ENCODE measurements around the gene ZMIZ1.

DNA sequence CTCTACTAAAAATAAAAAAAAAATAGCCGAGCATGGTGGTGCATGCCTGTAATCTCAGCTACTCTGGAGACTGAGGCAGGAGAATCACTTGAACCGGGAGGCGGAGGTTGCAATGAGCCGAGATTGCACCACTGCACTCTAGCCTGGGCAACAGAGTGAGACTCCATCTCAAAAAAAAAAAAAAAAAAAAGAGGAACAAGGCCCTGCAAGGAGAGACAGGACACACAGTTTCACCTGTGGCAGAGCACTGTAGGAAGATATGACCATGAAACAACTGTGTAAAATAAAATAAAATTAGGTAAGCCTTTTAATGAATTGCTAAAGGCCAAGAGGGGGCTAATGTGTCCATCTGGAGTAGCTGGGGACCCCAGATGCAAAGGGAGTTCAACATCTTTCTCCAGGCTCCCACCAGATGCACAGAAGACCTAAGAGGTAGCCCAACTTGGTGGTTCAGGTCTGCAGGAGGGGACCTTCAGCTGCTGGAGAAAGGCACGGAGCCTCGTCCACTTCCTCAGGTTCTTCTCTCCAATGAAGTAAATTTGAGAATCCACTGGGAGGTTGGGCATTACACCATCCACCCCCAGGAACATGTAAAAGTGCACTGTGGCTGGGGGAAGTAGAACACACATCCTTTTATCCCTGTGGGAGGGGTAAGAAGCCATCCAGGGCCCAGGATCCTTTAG lies 291.2 kb downstream of the ZMIZ1 start:
- TF ChIP-seq, protein P1, sequence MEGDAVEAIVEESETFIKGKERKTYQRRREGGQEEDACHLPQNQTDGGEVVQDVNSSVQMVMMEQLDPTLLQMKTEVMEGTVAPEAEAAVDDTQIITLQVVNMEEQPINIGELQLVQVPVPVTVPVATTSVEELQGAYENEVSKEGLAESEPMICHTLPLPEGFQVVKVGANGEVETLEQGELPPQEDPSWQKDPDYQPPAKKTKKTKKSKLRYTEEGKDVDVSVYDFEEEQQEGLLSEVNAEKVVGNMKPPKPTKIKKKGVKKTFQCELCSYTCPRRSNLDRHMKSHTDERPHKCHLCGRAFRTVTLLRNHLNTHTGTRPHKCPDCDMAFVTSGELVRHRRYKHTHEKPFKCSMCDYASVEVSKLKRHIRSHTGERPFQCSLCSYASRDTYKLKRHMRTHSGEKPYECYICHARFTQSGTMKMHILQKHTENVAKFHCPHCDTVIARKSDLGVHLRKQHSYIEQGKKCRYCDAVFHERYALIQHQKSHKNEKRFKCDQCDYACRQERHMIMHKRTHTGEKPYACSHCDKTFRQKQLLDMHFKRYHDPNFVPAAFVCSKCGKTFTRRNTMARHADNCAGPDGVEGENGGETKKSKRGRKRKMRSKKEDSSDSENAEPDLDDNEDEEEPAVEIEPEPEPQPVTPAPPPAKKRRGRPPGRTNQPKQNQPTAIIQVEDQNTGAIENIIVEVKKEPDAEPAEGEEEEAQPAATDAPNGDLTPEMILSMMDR (IDR thresholded peaks at IDR 0.05 in 4 of 5, conservative IDR thresholded peaks at IDR 0.05 in 1 of 5): no peak
- no peak for TF ChIP-seq POLR2A (IDR thresholded peaks at IDR 0.05)

All from gastrocnemius medialis (tissue), 4 donors.